Heart right ventricle (tissue), 16 donors: ENCODE measurements around the gene TMOD1. TPM values are rescaled to one million over a fixed set of nuclear protein-coding genes. Genes with fewer than 3 reads are reported as not detected.
A peak's percentile ranks its signal among the peaks of the same experiment; 100 is the strongest.

Experiments
- ATAC-seq, 8 donors: fragments of 200-7000 bp; cut with Tn5 transposase; one replicate each; pipeline ENCODE4 v1.9.1; 2020; ENCODE audit warnings: mild to moderate bottlenecking in 8 of 8, moderate library complexity in 8 of 8, moderate number of reproducible peaks in 1 of 8
- DNase-seq, 2 donors: peaks; one replicate each; pipeline ENCODE4 v3.0.0-alpha.2; 2020
- H3K27ac ChIP-seq, 10 donors: fragments of 200-600 bp; sonication (generic) in 2 of 10; one replicate each; pipeline versions ENCODE4 v1.5.0 to v1.8.0; 2020 to 2022; ENCODE audit warnings: mild to moderate bottlenecking in 3 of 10
- H3K27me3 ChIP-seq, 7 donors: fragments of 200-600 bp; one replicate each; pipeline ENCODE4 v1.8.0; 2021 to 2022; ENCODE audit warnings: mild to moderate bottlenecking in 2 of 7
- H3K36me3 ChIP-seq, 9 donors: fragments of 200-600 bp; sonication (generic) in 1 of 9; one replicate each; pipeline versions ENCODE4 v1.5.0 to v1.8.0; 2020 to 2022; ENCODE audit warnings: mild to moderate bottlenecking in 2 of 9
- H3K4me1 ChIP-seq, 9 donors: fragments of 200-600 bp; sonication (generic) in 1 of 9; one replicate each; pipeline versions ENCODE4 v1.5.0 to v1.8.0; 2020 to 2022; ENCODE audit warnings: mild to moderate bottlenecking in 4 of 9
- H3K4me3 ChIP-seq, 10 donors: fragments of 200-600 bp; sonication (generic) in 2 of 10; one replicate each; pipeline versions ENCODE4 v1.5.0 to v1.8.0; 2020 to 2022; ENCODE audit warnings: mild to moderate bottlenecking in 7 of 10, moderate library complexity in 2 of 10
- H3K9me3 ChIP-seq, 11 donors: fragments of 200-600 bp in 10 of 11; sonication (generic) in 2 of 11; one replicate each; pipeline versions ENCODE4 v1.5.0 to v1.8.0; 2013 to 2022; ENCODE audit warnings: mild to moderate bottlenecking in 2 of 11, control low read depth in 1 of 11, moderate library complexity in 1 of 11
- WGBS, 2 donors: extraction: QIAGEN DNeasy Blood & Tissue Kit; methylation state at CpG; one replicate each; pipeline ENCODE4 v1.1.7; 2013; ENCODE audit warnings: inconsistent platforms in 1 of 2; 5-methylcytosine and 5-hydroxymethylcytosine counted together
- intact Hi-C, 10 donors: fragments of 100-400 bp; cut with DNase I; formaldehyde crosslinking; loops; one replicate each; pipeline versions ENCODE4 v1.11.1 to v1.14.2; 2022
- polyA plus RNA-seq, 2 donors: library from polyadenylated mRNA; stranded (reverse); fragments of 200-250 nt; gene quantifications; one replicate each; pipeline ENCODE4 v1.2.3, GENCODE V29; 2013
- total RNA-seq, 10 donors: library from RNA; stranded (reverse); fragmentation: NEBNext Ultra II Directional in 3 of 10; extraction: Animal tissue kit (Norgen Biotek cat#: 25700) in 3 of 10; gene quantifications; one replicate each; pipeline versions ENCODE4 v1.2.1 to v1.2.4, GENCODE V29; 2021 to 2023
- TF ChIP-seq, protein P1 (sequence below), 9 donors: fragments of 200-600 bp; sonication (generic) in 2 of 9; IDR thresholded peaks; one replicate each; pipeline versions ENCODE4 v1.5.0 to v1.8.0; 2021 to 2022; ENCODE audit warnings: antibody characterized with exemption in 9 of 9, mild to moderate bottlenecking in 5 of 9, moderate library complexity in 1 of 9
- donor health status: Arrhythmogenic right ventricular cardiomyopathy.
- donor health status: ischemic (EF 13 %, LVEDD 7.1; RV severe dilation, severe dysfunction).
- donor health status: healthy with polysubstance abuse.
- donor health status: DM: no; HTN: yes; CAD: no.
- donor health status: DM: no; HTN: no; CAD: no.
- donor health status: ischemic (EF 25% LVEDD 6.9; RV normal size, moderate dysfunction).
- donor health status: ischemic (EF 25% LVEDD 5.7; RV mildly dilated, moderate dysfunction).
- donor health status: healthy.
- donor health status: DM: yes; HTN: yes; CAD: no.
- donor health status: Ischemic cardiomyopathy.
- donor health status: ischemic (EF 35%, LVEDD 5.7; RV mildly dilated, moderate dysfunction).
- donor health status: nonischemic (EF 11% LVEDD 7.7; RV severe dilation, severe dysfunction).
- donor health status: DM: yes; HTN: yes; CAD: no.
- donor health status: PGD.
- donor health status: ischemic (EF 29% LVEDD 5.4; RV normal size, mild dysfunction).
- donor health status: nonischemic (EF 23%, LVEDD 6.1; RV moderate dilation, normal function).

Gene TMOD1
- total and polyA plus RNA-seq, 12 donors, result 83.7 to 203 (median 176) TPM

DNA sequence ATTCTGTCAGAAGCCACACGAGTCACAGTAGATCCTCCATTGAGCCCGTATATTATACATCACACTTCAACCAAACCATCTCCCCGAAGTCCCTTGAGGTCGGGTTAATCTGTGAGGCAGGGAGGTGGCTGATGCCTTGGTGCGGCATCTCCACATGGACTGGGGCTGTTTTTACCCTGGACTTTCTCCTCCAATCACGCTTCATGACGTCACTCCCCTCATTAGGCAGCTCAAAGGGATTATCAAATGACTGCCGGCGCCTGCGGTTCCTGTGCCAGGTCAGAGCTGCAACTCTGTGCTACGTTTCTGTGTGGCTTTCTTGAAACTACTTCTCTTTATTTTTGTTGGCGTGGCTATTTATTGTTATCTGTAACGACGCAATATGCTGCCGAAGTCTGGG is 53.7 kb downstream of the TMOD1 start:
- intact Hi-C loops, result loop anchor here in 2 of 10 donors (5.0 kb wide), 2 partner anchors 42 to 53 kb away; partner anchors contain the start of gene TMOD1 (in 1 of the 2)
- peaks cover 20 to 63% (median 48%) of the 10 kb centered on the region in 9 donors for H3K4me1 ChIP-seq
- peak overlapping the region in 1 of 10 donors; percentile 5 for H3K4me3 ChIP-seq
- 20 to 31% methylated on average over 15 of the region's 15 CpGs for WGBS, 2 donors
- DNase-seq (peak; percentile 74 to 75), ATAC-seq (peak; percentile 39 to 75 (median 60))
- H3K27me3 ChIP-seq, result no peaks in the 10 kb centered on the region
- TF ChIP-seq, protein P1, sequence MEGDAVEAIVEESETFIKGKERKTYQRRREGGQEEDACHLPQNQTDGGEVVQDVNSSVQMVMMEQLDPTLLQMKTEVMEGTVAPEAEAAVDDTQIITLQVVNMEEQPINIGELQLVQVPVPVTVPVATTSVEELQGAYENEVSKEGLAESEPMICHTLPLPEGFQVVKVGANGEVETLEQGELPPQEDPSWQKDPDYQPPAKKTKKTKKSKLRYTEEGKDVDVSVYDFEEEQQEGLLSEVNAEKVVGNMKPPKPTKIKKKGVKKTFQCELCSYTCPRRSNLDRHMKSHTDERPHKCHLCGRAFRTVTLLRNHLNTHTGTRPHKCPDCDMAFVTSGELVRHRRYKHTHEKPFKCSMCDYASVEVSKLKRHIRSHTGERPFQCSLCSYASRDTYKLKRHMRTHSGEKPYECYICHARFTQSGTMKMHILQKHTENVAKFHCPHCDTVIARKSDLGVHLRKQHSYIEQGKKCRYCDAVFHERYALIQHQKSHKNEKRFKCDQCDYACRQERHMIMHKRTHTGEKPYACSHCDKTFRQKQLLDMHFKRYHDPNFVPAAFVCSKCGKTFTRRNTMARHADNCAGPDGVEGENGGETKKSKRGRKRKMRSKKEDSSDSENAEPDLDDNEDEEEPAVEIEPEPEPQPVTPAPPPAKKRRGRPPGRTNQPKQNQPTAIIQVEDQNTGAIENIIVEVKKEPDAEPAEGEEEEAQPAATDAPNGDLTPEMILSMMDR (IDR thresholded peaks at IDR 0.05), result no peak
- no peaks in the 10 kb centered on the region for H3K9me3 ChIP-seq
- H3K36me3 ChIP-seq, result peaks cover 0 to 12% (median 0%) of the 10 kb centered on the region in 9 donors
- peak overlapping the region in 9 of 10 donors; percentile 65 to 90 (median 82) for H3K27ac ChIP-seq

DNA sequence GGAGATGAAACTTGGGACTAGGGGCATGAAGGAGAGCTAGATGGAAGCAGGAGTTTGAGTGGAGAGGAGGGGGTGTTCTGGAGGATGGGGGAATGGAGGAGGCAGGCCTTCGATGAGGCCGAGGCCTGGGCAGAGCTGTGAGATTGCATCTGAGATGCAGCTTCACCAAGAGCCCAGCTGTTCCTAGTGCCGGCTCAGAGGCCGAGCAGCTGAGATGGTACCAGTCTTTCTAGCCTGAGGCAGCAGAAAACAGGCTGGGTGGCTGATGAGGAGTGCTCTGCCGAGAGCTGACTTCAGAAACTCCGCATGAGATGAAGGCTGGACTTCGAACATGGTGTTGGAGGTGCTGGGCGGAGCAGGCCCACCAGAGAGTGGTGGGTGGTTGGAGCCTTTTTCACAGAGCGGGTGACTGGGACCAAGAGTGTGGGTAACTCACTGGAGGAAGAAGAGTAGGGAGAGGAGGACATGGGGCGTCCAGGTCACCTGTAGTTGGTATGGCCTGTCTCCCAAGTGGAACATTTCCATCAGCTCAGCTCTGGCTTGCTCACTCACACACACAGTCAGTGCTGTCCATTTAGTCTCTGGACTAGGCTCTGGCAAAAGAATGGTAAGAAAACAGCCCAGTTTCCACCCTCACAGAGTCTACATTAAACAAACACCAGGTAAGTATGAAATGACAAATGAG is 54.7 kb downstream of the TMOD1 start:
- WGBS, 2 donors, result 93 to 95% methylated on average over 10 of the region's 10 CpGs
- peak in 1 of 8 donors; percentile 3 for ATAC-seq
- no peak for DNase-seq
- Histone ChIP-seq H3K4me3 (no peak overlapping the region), H3K9me3 (no peaks in the 10 kb centered on the region), H3K27ac (peak overlapping the region; percentile 8 to 90 (median 80)), H3K36me3 (peaks cover 0 to 10% (median 0%) of the 10 kb centered on the region in 9 donors), H3K27me3 (no peaks in the 10 kb centered on the region), H3K4me1 (peaks cover 20 to 70% (median 55%) of the 10 kb centered on the region in 9 donors)
- TF ChIP-seq, protein P1 (IDR thresholded peaks at IDR 0.05), result no peak
- intact Hi-C loops, result loop anchor here in 3 of 10 donors (2.0 to 5.0 kb wide), 3 partner anchors 19 to 54 kb away; partner anchors contain the start of gene TMOD1 (in 1 of the 3)

DNA sequence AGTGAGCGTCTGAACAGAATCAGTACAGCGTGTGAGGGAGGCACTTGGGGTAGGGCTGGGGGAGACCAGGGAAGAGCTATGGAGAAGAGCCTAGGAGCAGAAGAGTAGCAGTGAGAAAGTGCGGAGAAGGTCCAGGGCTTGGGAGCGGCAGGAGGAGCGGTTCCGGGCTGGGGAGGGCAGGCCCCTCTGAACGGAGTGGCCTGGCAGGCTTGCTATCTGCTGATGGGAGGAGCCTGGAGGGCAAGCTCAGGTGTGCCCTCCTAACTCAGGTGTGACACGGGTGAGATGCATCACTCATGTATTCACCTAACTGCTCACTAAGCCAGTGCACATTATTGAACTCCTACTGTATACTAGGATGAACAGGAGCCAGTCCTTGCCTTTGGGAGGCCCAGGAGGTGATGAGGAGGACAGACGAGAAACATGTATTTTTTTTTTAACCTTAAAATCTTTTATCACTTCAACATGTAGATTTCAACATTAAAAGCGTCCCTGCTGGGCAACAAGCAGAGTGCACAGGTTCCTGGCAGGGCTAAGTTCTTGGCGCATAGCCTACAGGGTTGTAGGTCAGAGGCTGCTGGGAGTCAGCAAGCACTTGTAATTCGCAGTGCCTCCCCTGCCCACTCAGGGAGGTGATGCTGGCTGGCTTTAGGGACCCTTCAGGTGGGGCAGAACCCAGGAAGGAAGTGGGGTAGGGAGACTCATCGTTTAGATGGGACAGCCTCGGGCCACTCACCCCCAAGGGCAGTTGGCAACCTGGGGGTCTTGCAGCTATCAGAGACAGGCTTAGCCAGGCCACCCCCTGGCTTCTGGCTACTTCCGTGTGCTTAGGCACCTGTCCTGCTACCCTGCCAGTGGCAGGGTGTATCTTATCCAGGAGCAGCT is 55.5 kb downstream of the TMOD1 start:
- Histone ChIP-seq H3K4me1 (peaks cover 20 to 71% (median 59%) of the 10 kb centered on the region in 9 donors), H3K9me3 (no peaks in the 10 kb centered on the region), H3K4me3 (no peak overlapping the region), H3K36me3 (peaks cover 0 to 16% (median 0%) of the 10 kb centered on the region in 9 donors), H3K27ac (peak overlapping the region; percentile 65 to 90 (median 83)), H3K27me3 (no peaks in the 10 kb centered on the region)
- DNase-seq (peak; percentile 54), ATAC-seq (peak in 7 of 8 donors; percentile 6 to 65 (median 40))
- TF ChIP-seq, protein P1 (IDR thresholded peaks at IDR 0.05), result no peak
- intact Hi-C loops, result loop anchor here in 3 of 10 donors (1.0 to 5.0 kb wide), 4 partner anchors 20 to 55 kb away; partner anchors contain the start of gene TMOD1 (in 1 of the 3)
- 57 to 59% methylated on average over 15 of the region's 15 CpGs for WGBS, 2 donors

DNA sequence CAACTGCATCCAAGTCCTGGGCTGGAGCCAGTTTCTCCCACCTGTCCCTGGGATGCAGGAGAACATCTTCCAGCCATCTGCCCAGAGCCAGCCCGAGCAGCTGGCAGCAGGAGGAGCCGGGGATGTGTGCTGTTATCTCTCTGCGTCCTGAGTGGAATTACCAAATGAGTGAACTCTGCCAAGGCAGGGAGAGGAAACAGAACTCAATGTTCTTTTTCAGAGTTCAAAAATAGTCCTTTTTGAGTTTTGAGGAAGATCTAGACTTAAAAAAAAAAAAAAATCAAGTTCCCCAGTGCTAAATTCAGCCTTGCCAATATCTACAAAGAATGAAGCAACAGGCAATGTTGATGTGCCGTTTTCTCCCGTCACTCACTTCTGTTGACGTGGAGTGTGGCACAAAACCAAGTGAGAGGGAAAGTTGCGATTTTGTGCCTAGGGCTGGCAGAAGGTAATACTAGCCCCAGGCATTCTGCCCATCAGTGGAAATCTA is 56.2 kb downstream of the TMOD1 start:
- H3K36me3 ChIP-seq, result peaks cover 0 to 16% (median 0%) of the 10 kb centered on the region in 9 donors
- 2 to 3% methylated on average over 7 of the region's 7 CpGs for WGBS, 2 donors
- H3K27ac ChIP-seq, result peak overlapping the region; percentile 65 to 90 (median 83)
- H3K4me3 ChIP-seq, result peak overlapping the region in 1 of 10 donors; percentile 4
- H3K4me1 ChIP-seq, result peaks cover 20 to 71% (median 58%) of the 10 kb centered on the region in 9 donors
- peak; percentile 69 to 72 for DNase-seq
- TF ChIP-seq, protein P1 (IDR thresholded peaks at IDR 0.05), result no peak
- intact Hi-C loops, result loop anchor here in 3 of 10 donors (1.0 to 5.0 kb wide), 5 partner anchors 21 to 55 kb away; partner anchors contain the start of gene TMOD1 (in 1 of the 3)
- ATAC-seq, result peak; percentile 59 to 92 (median 82)
- no peaks in the 10 kb centered on the region for H3K9me3 ChIP-seq
- H3K27me3 ChIP-seq, result no peaks in the 10 kb centered on the region
